ENCODE measurements around the gene ZKSCAN4. TPM values are rescaled to one million over a fixed set of nuclear protein-coding genes. Genes with fewer than 3 reads are reported as not detected.

ZKSCAN4 gene
- total and polyA plus RNA-seq, 10 of the 15 experiments (the other 5 are each of a cell fraction or from before 2014, with no cell fraction given), result 3.0 to 6.5 (median 5.0) TPM

- Histone ChIP-seq H4K20me1 (ENCODE audit: control insufficient read depth, insufficient read depth) (no peaks in the 10 kb centered on the region), H3K79me2 (ENCODE audit: control insufficient read depth, insufficient read depth, low read length) (no peaks in the 10 kb centered on the region), H2AFZ (ENCODE audit: control insufficient read depth, low read depth, low read length) (no peak overlapping the region), H3K4me3 (no peak overlapping the region), H3K36me3 (ENCODE audit: control insufficient read depth in 2 of 2, insufficient read depth in 2 of 2, low read length in 1 of 2) (peaks cover 0 to 12% of the 10 kb centered on the region in 2 experiments; a peak in 3 of 4 replicates), H3K9ac (ENCODE audit: control insufficient read depth, insufficient read depth, low read length) (no peak overlapping the region), H3K27me3 (replicated peaks in 1 of 2; ENCODE audit: control insufficient read depth in 2 of 2, insufficient read depth in 2 of 2, low read length in 1 of 2) (no peaks in the 10 kb centered on the region), H3K4me1 (ENCODE audit: control insufficient read depth, insufficient read depth, low read length) (no peaks in the 10 kb centered on the region), H3K4me2 (ENCODE audit: control insufficient read depth, insufficient read depth) (no peak overlapping the region), H3K27ac (ENCODE audit: control insufficient read depth, insufficient read depth) (no peak overlapping the region), H3K9me3 (replicated peaks; ENCODE audit: control insufficient read depth, insufficient read depth, low read length) (no peaks in the 10 kb centered on the region)
- in situ Hi-C loops (cut with MboI), result no loop called here
- ChIA-PET POLR2A (no interaction called here), SMC1A (ENCODE audit: uncharacterized antibody, unreplicated experiment) (interaction anchor here (1.0 to 1.1 kb wide), 2 partner anchors 20 to 61 kb away, joined by 3 read pairs; no protein-coding TSS in a partner anchor), CTCF (no interaction called here), RAD21 (ENCODE audit: unreplicated experiment) (no interaction called here)
- no peak for ATAC-seq
- intact Hi-C loops (cut with micrococcal nuclease; ENCODE audit: unreplicated experiment), result no loop called here
- no peak for DNase-seq (ENCODE audit: low read depth, low spot score)
- 94% methylated on average over 3 of the region's 3 CpGs for WGBS (ENCODE audit: insufficient coverage, insufficient replicate concordance, low lambda C conversion rate, missing lambda C conversion rate)
- FAIRE-seq, result no peak
- BruUV-seq (replicated peaks), result no TSS peak
- no peak for TF ChIP-seq KDM1A (IDR thresholded peaks at IDR 0.05; ENCODE audit: borderline replicate concordance)
- no peak for TF ChIP-seq TCF12 (IDR thresholded peaks at IDR 0.05; ENCODE audit: low read depth, low read length)
- TF ChIP-seq RAD51 (IDR thresholded peaks at IDR 0.05), result no peak
- no peak for TF ChIP-seq RAD21 (IDR thresholded peaks at IDR 0.05; ENCODE audit: insufficient read depth, low read depth, low read length)
- TF ChIP-seq BHLHE40 (IDR thresholded peaks at IDR 0.05; ENCODE audit: borderline replicate concordance in 1 of 2, low read depth in 2 of 2, low read length in 1 of 2), result no peak
- TF ChIP-seq SIN3A (IDR thresholded peaks at IDR 0.05; ENCODE audit: low read depth, low read length), result no peak
- TF ChIP-seq ZSCAN29 (IDR thresholded peaks at IDR 0.05), result no peak
- TF ChIP-seq TCF3 (IDR thresholded peaks at IDR 0.05; ENCODE audit: borderline replicate concordance, insufficient read depth, low read depth, low read length), result no peak
- no peak for TF ChIP-seq ZNF687 (IDR thresholded peaks at IDR 0.05)
- no peak for TF ChIP-seq POLR2AphosphoS2 (IDR thresholded peaks at IDR 0.05; ENCODE audit: low read depth, low read length)
- TF ChIP-seq, protein P1, sequence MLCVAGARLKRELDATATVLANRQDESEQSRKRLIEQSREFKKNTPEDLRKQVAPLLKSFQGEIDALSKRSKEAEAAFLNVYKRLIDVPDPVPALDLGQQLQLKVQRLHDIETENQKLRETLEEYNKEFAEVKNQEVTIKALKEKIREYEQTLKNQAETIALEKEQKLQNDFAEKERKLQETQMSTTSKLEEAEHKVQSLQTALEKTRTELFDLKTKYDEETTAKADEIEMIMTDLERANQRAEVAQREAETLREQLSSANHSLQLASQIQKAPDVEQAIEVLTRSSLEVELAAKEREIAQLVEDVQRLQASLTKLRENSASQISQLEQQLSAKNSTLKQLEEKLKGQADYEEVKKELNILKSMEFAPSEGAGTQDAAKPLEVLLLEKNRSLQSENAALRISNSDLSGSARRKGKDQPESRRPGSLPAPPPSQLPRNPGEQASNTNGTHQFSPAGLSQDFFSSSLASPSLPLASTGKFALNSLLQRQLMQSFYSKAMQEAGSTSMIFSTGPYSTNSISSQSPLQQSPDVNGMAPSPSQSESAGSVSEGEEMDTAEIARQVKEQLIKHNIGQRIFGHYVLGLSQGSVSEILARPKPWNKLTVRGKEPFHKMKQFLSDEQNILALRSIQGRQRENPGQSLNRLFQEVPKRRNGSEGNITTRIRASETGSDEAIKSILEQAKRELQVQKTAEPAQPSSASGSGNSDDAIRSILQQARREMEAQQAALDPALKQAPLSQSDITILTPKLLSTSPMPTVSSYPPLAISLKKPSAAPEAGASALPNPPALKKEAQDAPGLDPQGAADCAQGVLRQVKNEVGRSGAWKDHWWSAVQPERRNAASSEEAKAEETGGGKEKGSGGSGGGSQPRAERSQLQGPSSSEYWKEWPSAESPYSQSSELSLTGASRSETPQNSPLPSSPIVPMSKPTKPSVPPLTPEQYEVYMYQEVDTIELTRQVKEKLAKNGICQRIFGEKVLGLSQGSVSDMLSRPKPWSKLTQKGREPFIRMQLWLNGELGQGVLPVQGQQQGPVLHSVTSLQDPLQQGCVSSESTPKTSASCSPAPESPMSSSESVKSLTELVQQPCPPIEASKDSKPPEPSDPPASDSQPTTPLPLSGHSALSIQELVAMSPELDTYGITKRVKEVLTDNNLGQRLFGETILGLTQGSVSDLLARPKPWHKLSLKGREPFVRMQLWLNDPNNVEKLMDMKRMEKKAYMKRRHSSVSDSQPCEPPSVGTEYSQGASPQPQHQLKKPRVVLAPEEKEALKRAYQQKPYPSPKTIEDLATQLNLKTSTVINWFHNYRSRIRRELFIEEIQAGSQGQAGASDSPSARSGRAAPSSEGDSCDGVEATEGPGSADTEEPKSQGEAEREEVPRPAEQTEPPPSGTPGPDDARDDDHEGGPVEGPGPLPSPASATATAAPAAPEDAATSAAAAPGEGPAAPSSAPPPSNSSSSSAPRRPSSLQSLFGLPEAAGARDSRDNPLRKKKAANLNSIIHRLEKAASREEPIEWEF (IDR thresholded peaks at IDR 0.05; ENCODE audit: insufficient replicate concordance, low read depth, low read length), result no peak
- no peak for TF ChIP-seq RB1 (IDR thresholded peaks at IDR 0.05; ENCODE audit: borderline replicate concordance)
- TF ChIP-seq, protein P2, sequence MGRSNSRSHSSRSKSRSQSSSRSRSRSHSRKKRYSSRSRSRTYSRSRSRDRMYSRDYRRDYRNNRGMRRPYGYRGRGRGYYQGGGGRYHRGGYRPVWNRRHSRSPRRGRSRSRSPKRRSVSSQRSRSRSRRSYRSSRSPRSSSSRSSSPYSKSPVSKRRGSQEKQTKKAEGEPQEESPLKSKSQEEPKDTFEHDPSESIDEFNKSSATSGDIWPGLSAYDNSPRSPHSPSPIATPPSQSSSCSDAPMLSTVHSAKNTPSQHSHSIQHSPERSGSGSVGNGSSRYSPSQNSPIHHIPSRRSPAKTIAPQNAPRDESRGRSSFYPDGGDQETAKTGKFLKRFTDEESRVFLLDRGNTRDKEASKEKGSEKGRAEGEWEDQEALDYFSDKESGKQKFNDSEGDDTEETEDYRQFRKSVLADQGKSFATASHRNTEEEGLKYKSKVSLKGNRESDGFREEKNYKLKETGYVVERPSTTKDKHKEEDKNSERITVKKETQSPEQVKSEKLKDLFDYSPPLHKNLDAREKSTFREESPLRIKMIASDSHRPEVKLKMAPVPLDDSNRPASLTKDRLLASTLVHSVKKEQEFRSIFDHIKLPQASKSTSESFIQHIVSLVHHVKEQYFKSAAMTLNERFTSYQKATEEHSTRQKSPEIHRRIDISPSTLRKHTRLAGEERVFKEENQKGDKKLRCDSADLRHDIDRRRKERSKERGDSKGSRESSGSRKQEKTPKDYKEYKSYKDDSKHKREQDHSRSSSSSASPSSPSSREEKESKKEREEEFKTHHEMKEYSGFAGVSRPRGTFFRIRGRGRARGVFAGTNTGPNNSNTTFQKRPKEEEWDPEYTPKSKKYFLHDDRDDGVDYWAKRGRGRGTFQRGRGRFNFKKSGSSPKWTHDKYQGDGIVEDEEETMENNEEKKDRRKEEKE (IDR thresholded peaks at IDR 0.05), result no peak
Measured at GRCh38 chr6:28243946-28244345, 8.1 kb downstream of the ZKSCAN4 start.

All from GM12878 (cell line).